ENCODE data around the gene OR2AG1. TPM values are rescaled to one million over a fixed set of nuclear protein-coding genes. Genes with fewer than 3 reads are reported as not detected.
A peak's percentile ranks its signal among the peaks of the same experiment; 100 is the strongest.

OR2AG1 gene
- not detected for total RNA-seq

- Histone ChIP-seq H3K9me3 (ENCODE audit: low read depth, low read length) (no peaks in the 10 kb centered on the region), H3K4me3 (ENCODE audit: low read length) (no peak within 1 kb of the TSS), H3K4me1 (ENCODE audit: insufficient read depth, low read length) (no peaks in the 10 kb centered on the region), H3K27me3 (ENCODE audit: insufficient read depth, low read length) (peaks cover 2% of the 10 kb centered on the region)
Observed at GRCh38 chr11:6782720-6783119, at the start of gene OR2AG1. OR2AG1 (plus strand) TSS chr11:6783020; CDS start chr11:6785038, 2,018 bp downstream.

GRCh38 chr11:6733326-6734275 lies 49.2 kb upstream of the OR2AG1 start:
- Histone ChIP-seq H3K9me3 (ENCODE audit: low read depth, low read length) (no peaks in the 10 kb centered on the region), H3K4me3 (ENCODE audit: low read length) (no peak overlapping the region), H3K27me3 (ENCODE audit: insufficient read depth, low read length) (no peaks in the 10 kb centered on the region), H3K4me1 (ENCODE audit: insufficient read depth, low read length) (peaks cover 55% of the 10 kb centered on the region)

GRCh38 chr11:6734616-6735015 lies 48.2 kb upstream of the OR2AG1 start:
- peaks cover 54% of the 10 kb centered on the region for H3K4me1 ChIP-seq (ENCODE audit: insufficient read depth, low read length)
- H3K4me3 ChIP-seq (ENCODE audit: low read length), result no peak overlapping the region
- no peaks in the 10 kb centered on the region for H3K9me3 ChIP-seq (ENCODE audit: low read depth, low read length)
- H3K27me3 ChIP-seq (ENCODE audit: insufficient read depth, low read length), result no peaks in the 10 kb centered on the region

- H3K27me3 ChIP-seq (ENCODE audit: insufficient read depth, low read length), result no peaks in the 10 kb centered on the region
- H3K9me3 ChIP-seq (ENCODE audit: low read depth, low read length), result no peaks in the 10 kb centered on the region
- H3K4me1 ChIP-seq (ENCODE audit: insufficient read depth, low read length), result peaks cover 57% of the 10 kb centered on the region
- no peak overlapping the region for H3K4me3 ChIP-seq (ENCODE audit: low read length)
Observed at GRCh38 chr11:6735306-6735705, 47.5 kb upstream of the OR2AG1 start.

- Histone ChIP-seq H3K9me3 (ENCODE audit: low read depth, low read length) (no peaks in the 10 kb centered on the region), H3K4me3 (ENCODE audit: low read length) (no peak overlapping the region), H3K27me3 (ENCODE audit: insufficient read depth, low read length) (no peaks in the 10 kb centered on the region), H3K4me1 (ENCODE audit: insufficient read depth, low read length) (peaks cover 62% of the 10 kb centered on the region)
Observed at GRCh38 chr11:6736495-6737121, 46.2 kb upstream of the OR2AG1 start.

- Histone ChIP-seq H3K4me1 (ENCODE audit: insufficient read depth, low read length) (peaks cover 71% of the 10 kb centered on the region), H3K4me3 (ENCODE audit: low read length) (no peak overlapping the region), H3K9me3 (ENCODE audit: low read depth, low read length) (no peaks in the 10 kb centered on the region), H3K27me3 (ENCODE audit: insufficient read depth, low read length) (no peaks in the 10 kb centered on the region)
Observed at GRCh38 chr11:6737872-6738466, 44.9 kb upstream of the OR2AG1 start.

GRCh38 chr11:6738590-6738989 lies 44.2 kb upstream of the OR2AG1 start:
- H3K4me3 ChIP-seq (ENCODE audit: low read length), result no peak overlapping the region
- H3K4me1 ChIP-seq (ENCODE audit: insufficient read depth, low read length), result peaks cover 75% of the 10 kb centered on the region
- H3K27me3 ChIP-seq (ENCODE audit: insufficient read depth, low read length), result no peaks in the 10 kb centered on the region
- H3K9me3 ChIP-seq (ENCODE audit: low read depth, low read length), result no peaks in the 10 kb centered on the region

GRCh38 chr11:6742260-6742659 lies 40.6 kb upstream of the OR2AG1 start:
- Histone ChIP-seq H3K27me3 (ENCODE audit: insufficient read depth, low read length) (no peaks in the 10 kb centered on the region), H3K4me1 (ENCODE audit: insufficient read depth, low read length) (peaks cover 62% of the 10 kb centered on the region), H3K4me3 (ENCODE audit: low read length) (no peak overlapping the region), H3K9me3 (ENCODE audit: low read depth, low read length) (no peaks in the 10 kb centered on the region)

GRCh38 chr11:6745018-6745417 lies 37.8 kb upstream of the OR2AG1 start:
- Histone ChIP-seq H3K4me3 (ENCODE audit: low read length) (peak overlapping the region; percentile 57), H3K4me1 (ENCODE audit: insufficient read depth, low read length) (peaks cover 47% of the 10 kb centered on the region), H3K27me3 (ENCODE audit: insufficient read depth, low read length) (no peaks in the 10 kb centered on the region), H3K9me3 (ENCODE audit: low read depth, low read length) (no peaks in the 10 kb centered on the region)

GRCh38 chr11:6745465-6746015 lies 37.3 kb upstream of the OR2AG1 start:
- H3K4me1 ChIP-seq (ENCODE audit: insufficient read depth, low read length), result peaks cover 44% of the 10 kb centered on the region
- no peaks in the 10 kb centered on the region for H3K9me3 ChIP-seq (ENCODE audit: low read depth, low read length)
- H3K4me3 ChIP-seq (ENCODE audit: low read length), result peak overlapping the region; percentile 57
- no peaks in the 10 kb centered on the region for H3K27me3 ChIP-seq (ENCODE audit: insufficient read depth, low read length)

GRCh38 chr11:6746086-6746618 lies 36.7 kb upstream of the OR2AG1 start:
- H3K4me3 ChIP-seq (ENCODE audit: low read length), result peak overlapping the region; percentile 57
- H3K4me1 ChIP-seq (ENCODE audit: insufficient read depth, low read length), result peaks cover 41% of the 10 kb centered on the region
- H3K9me3 ChIP-seq (ENCODE audit: low read depth, low read length), result no peaks in the 10 kb centered on the region
- H3K27me3 ChIP-seq (ENCODE audit: insufficient read depth, low read length), result no peaks in the 10 kb centered on the region

- Histone ChIP-seq H3K4me1 (ENCODE audit: insufficient read depth, low read length) (peaks cover 41% of the 10 kb centered on the region), H3K4me3 (ENCODE audit: low read length) (peak overlapping the region; percentile 57), H3K27me3 (ENCODE audit: insufficient read depth, low read length) (no peaks in the 10 kb centered on the region), H3K9me3 (ENCODE audit: low read depth, low read length) (no peaks in the 10 kb centered on the region)
Observed at GRCh38 chr11:6746626-6747025, 36.2 kb upstream of the OR2AG1 start.

- no peak overlapping the region for H3K4me3 ChIP-seq (ENCODE audit: low read length)
- H3K9me3 ChIP-seq (ENCODE audit: low read depth, low read length), result no peaks in the 10 kb centered on the region
- peaks cover 36% of the 10 kb centered on the region for H3K4me1 ChIP-seq (ENCODE audit: insufficient read depth, low read length)
Observed at GRCh38 chr11:6747097-6747668, 35.6 kb upstream of the OR2AG1 start.

GRCh38 chr11:6755303-6755952 lies 27.4 kb upstream of the OR2AG1 start:
- no peaks in the 10 kb centered on the region for H3K4me1 ChIP-seq (ENCODE audit: insufficient read depth, low read length)
- no peaks in the 10 kb centered on the region for H3K9me3 ChIP-seq (ENCODE audit: low read depth, low read length)
- no peaks in the 10 kb centered on the region for H3K27me3 ChIP-seq (ENCODE audit: insufficient read depth, low read length)
- no peak overlapping the region for H3K4me3 ChIP-seq (ENCODE audit: low read length)

More at GRCh38 chr11:6747097-6747668, 35.6 kb upstream of the OR2AG1 start:
- no peaks in the 10 kb centered on the region for H3K27me3 ChIP-seq (ENCODE audit: insufficient read depth, low read length)

Measured in mononuclear cell (primary cell).